CD14-positive monocyte (primary cell): ENCODE measurements around the gene ALOX5. TPM values are rescaled to one million over a fixed set of nuclear protein-coding genes. Genes with fewer than 3 reads are reported as not detected.

Experiments
- DNase-seq, 3 donors: peaks; one replicate each; pipeline ENCODE4 v3.0.0-alpha.2; 2011 to 2022
- H2AFZ ChIP-seq: 2 replicates; pipeline ENCODE4 v1.6.0; 2012; ENCODE audit warnings: mild to moderate bottlenecking, low read depth, low read length, inconsistent platforms; ENCODE audit not compliant: insufficient read depth, poor library complexity, severe bottlenecking
- H3K27ac ChIP-seq, 2 donors: 1 replicate in 1 of 2; 2 replicates in 1 of 2; pipeline ENCODE4 v1.5.1; 2012 to 2013; ENCODE audit warnings: low read length in 2 of 2, control low read depth in 1 of 2, inconsistent platforms in 1 of 2, low read depth in 1 of 2, mild to moderate bottlenecking in 1 of 2
- H3K27me3 ChIP-seq, 2 donors: one replicate each; pipeline versions ENCODE4 v1.6.0 to v1.6.1; 2011 to 2013; ENCODE audit warnings: low read length in 2 of 2; ENCODE audit not compliant: control insufficient read depth in 2 of 2, insufficient read depth in 2 of 2
- H3K36me3 ChIP-seq, 2 donors: replicated peaks in 1 of 2; 1 replicate in 1 of 2; 2 replicates in 1 of 2; pipeline versions ENCODE4 v1.5.1 to v1.6.1; 2012 to 2013; ENCODE audit warnings: low read length in 2 of 2, control low read depth in 1 of 2, inconsistent platforms in 1 of 2, mild to moderate bottlenecking in 1 of 2; ENCODE audit not compliant: insufficient read depth in 2 of 2, control insufficient read depth in 1 of 2
- H3K4me1 ChIP-seq, 2 donors: 1 replicate in 1 of 2; 2 replicates in 1 of 2; pipeline versions ENCODE4 v1.5.1 to v1.6.1; 2012 to 2013; ENCODE audit warnings: low read length in 2 of 2, control low read depth in 1 of 2, inconsistent platforms in 1 of 2, mild to moderate bottlenecking in 1 of 2, moderate library complexity in 1 of 2; ENCODE audit not compliant: insufficient read depth in 2 of 2, control insufficient read depth in 1 of 2
- H3K4me2 ChIP-seq: replicated peaks from 2 replicates; pipeline ENCODE3; 2012; ENCODE audit warnings: low read length, moderate library complexity, mild to moderate bottlenecking; ENCODE audit not compliant: poor library complexity, severe bottlenecking; ENCODE audit errors: extremely low read depth
- H3K4me3 ChIP-seq, 3 experiments: fragments of 200-600 bp in 1 of 3; sonication (generic) in 1 of 3; replicated peaks in 1 of 3; 1 replicate in 2 of 3; 2 replicates in 1 of 3; pipeline ENCODE4 v1.5.1; 2011 to 2013; ENCODE audit warnings: low read length in 3 of 3, mild to moderate bottlenecking in 3 of 3, control low read depth in 2 of 3, low read depth in 2 of 3, inconsistent platforms in 1 of 3, moderate library complexity in 1 of 3
- H3K79me2 ChIP-seq: 2 replicates; pipeline ENCODE4 v1.6.0; 2012; ENCODE audit warnings: mild to moderate bottlenecking, control low read depth, inconsistent platforms, low read length, moderate library complexity; ENCODE audit not compliant: insufficient read depth
- H3K9ac ChIP-seq: 2 replicates; pipeline ENCODE4 v1.6.0; 2017; ENCODE audit warnings: low read length, mild to moderate bottlenecking; ENCODE audit not compliant: insufficient read depth, poor library complexity, severe bottlenecking
- H3K9me3 ChIP-seq, 2 donors: replicated peaks in 1 of 2; 1 replicate in 1 of 2; 2 replicates in 1 of 2; pipeline versions ENCODE4 v1.5.1 to v1.6.1; 2012 to 2013; ENCODE audit warnings: low read length in 2 of 2, control low read depth in 1 of 2; ENCODE audit not compliant: control insufficient read depth in 1 of 2, insufficient read depth in 1 of 2
- H4K20me1 ChIP-seq: 2 replicates; pipeline ENCODE4 v1.6.0; 2012; ENCODE audit warnings: mild to moderate bottlenecking, low read length, control low read depth, moderate library complexity; ENCODE audit not compliant: insufficient read depth
- H3K27ac Mint-ChIP-seq, 7 donors: one replicate each; pipeline ENCODE4 v1.8.0; 2020; ENCODE audit warnings: mild to moderate bottlenecking in 7 of 7, mixed read lengths in 7 of 7, moderate library complexity in 6 of 7, inconsistent platforms in 2 of 7
- H3K27me3 Mint-ChIP-seq, 3 donors: one replicate each; pipeline ENCODE4 v1.8.0; 2021 to 2022; ENCODE audit warnings: low read depth in 3 of 3, mild to moderate bottlenecking in 3 of 3, mixed read lengths in 3 of 3, moderate library complexity in 3 of 3, inconsistent platforms in 1 of 3
- H3K36me3 Mint-ChIP-seq, 2 donors: one replicate each; pipeline ENCODE4 v1.8.0; 2020; ENCODE audit warnings: mixed read lengths in 2 of 2, inconsistent platforms in 1 of 2, mild to moderate bottlenecking in 1 of 2
- H3K4me1 Mint-ChIP-seq: one replicate; pipeline ENCODE4 v1.8.0; 2020; ENCODE audit warnings: mild to moderate bottlenecking, mixed read lengths
- H3K4me3 Mint-ChIP-seq, 2 donors: one replicate each; pipeline ENCODE4 v1.8.0; 2020; ENCODE audit warnings: mild to moderate bottlenecking in 2 of 2, mixed read lengths in 2 of 2, moderate library complexity in 1 of 2
- H3K9me3 Mint-ChIP-seq, 7 donors: one replicate each; pipeline ENCODE4 v1.8.0; 2020 to 2022; ENCODE audit warnings: mixed read lengths in 7 of 7, mild to moderate bottlenecking in 6 of 7, moderate library complexity in 6 of 7, inconsistent platforms in 2 of 7
- CTCF ChIP-seq: fragments of 200-600 bp; IDR thresholded peaks from one replicate; pipeline ENCODE4 v1.8.0; 2022; ENCODE audit warnings: antibody characterized with exemption, mild to moderate bottlenecking
- WGBS: methylation state at CpG from one replicate; pipeline ENCODE4 v1.1.5; 2013; ENCODE audit warnings: missing lambda C conversion rate; ENCODE audit not compliant: insufficient coverage; 5-methylcytosine and 5-hydroxymethylcytosine counted together
- intact Hi-C, 2 donors: fragments of 100-400 bp; cut with micrococcal nuclease; formaldehyde crosslinking; loops; one replicate each; pipeline versions ENCODE4 v1.15.0 to v1.15.1; 2023
- polyA plus RNA-seq, 3 donors: library from polyadenylated mRNA; depleted of rRNA in 1 of 3; unstranded in 2 of 3; stranded (reverse) in 1 of 3; fragments of 300-500 nt in 2 of 3; fragments of >200 nt in 1 of 3; fragmentation: Illumina TruSeq in 2 of 3; gene quantifications; 1 replicate in 2 of 3; 2 replicates in 1 of 3; pipeline ENCODE4 v1.2.3, GENCODE V29; 2012 to 2021

Gene ALOX5
- polyA plus RNA-seq, 3 donors: 223 to 918 (median 272) TPM

GRCh38 chr10:45372251-45372951, 1.6 kb upstream of the ALOX5 start:
- Histone ChIP-seq H3K4me1 (peaks cover 42 to 50% of the 10 kb centered on the region in 2 donors), H2AFZ (no peak overlapping the region), H3K9ac (no peak overlapping the region), H3K27ac (no peak overlapping the region), H3K36me3 (no peaks in the 10 kb centered on the region), H3K79me2 (peaks cover 28% of the 10 kb centered on the region), H3K9me3 (no peaks in the 10 kb centered on the region), H4K20me1 (peaks cover 8% of the 10 kb centered on the region), H3K4me3 (no peak overlapping the region), H3K4me2 (no peak overlapping the region), H3K27me3 (peaks cover 15 to 17% of the 10 kb centered on the region in 2 donors)
- DNase-seq: no peak
- H3K4me3 Mint-ChIP-seq: peak overlapping the region in 1 of 2 donors; percentile 90
- H3K4me1 Mint-ChIP-seq: peaks cover 48% of the 10 kb centered on the region
- peaks cover 20 to 21% (median 21%) of the 10 kb centered on the region in 3 donors for H3K27me3 Mint-ChIP-seq
- H3K9me3 Mint-ChIP-seq: peaks cover 0 to 3% (median 1%) of the 10 kb centered on the region in 7 donors
- peaks cover 10 to 16% of the 10 kb centered on the region in 2 donors for H3K36me3 Mint-ChIP-seq
- WGBS: no CpG with 5 or more reads among the region's 9 CpGs
- intact Hi-C loops: loop anchor here (5.0 to 10.0 kb wide), 4 partner anchors 35 to 408 kb away; no protein-coding TSS in a partner anchor
- no peak for TF ChIP-seq CTCF
- no peak overlapping the region for H3K27ac Mint-ChIP-seq

GRCh38 chr10:45373003-45373575, 927 bp upstream of the ALOX5 start:
- H3K4me1 ChIP-seq: peaks cover 49 to 57% of the 10 kb centered on the region in 2 donors
- peaks cover 17 to 20% of the 10 kb centered on the region in 2 donors for H3K36me3 Mint-ChIP-seq
- peak overlapping the region in 1 of 2 donors; percentile 46 for H3K27ac ChIP-seq
- peak overlapping the region; percentile 90 to 91 for H3K4me3 Mint-ChIP-seq
- peaks cover 18 to 21% (median 21%) of the 10 kb centered on the region in 3 donors for H3K27me3 Mint-ChIP-seq
- peaks cover 15 to 17% of the 10 kb centered on the region in 2 donors for H3K27me3 ChIP-seq
- H3K4me1 Mint-ChIP-seq: peaks cover 55% of the 10 kb centered on the region
- H3K9me3 Mint-ChIP-seq: peaks cover 0 to 3% (median 0%) of the 10 kb centered on the region in 7 donors
- under 1% methylated on average over 32 of the region's 32 CpGs for WGBS
- H3K4me2 ChIP-seq: peak overlapping the region; percentile 94
- H4K20me1 ChIP-seq: peaks cover 8% of the 10 kb centered on the region
- peak overlapping the region; percentile 39 for H3K9ac ChIP-seq
- peak overlapping the region; percentile 3 to 90 (median 81) for H3K4me3 ChIP-seq
- no peak for TF ChIP-seq CTCF
- no peak for DNase-seq
- intact Hi-C loops: loop anchor here (5.0 to 10.0 kb wide), 4 partner anchors 34 to 408 kb away; no protein-coding TSS in a partner anchor
- no peaks in the 10 kb centered on the region for H3K36me3 ChIP-seq
- H2AFZ ChIP-seq: peak overlapping the region; percentile 85
- peak overlapping the region in 3 of 7 donors; percentile 70 to 99 (median 84) for H3K27ac Mint-ChIP-seq
- H3K9me3 ChIP-seq: no peaks in the 10 kb centered on the region
- peaks cover 35% of the 10 kb centered on the region for H3K79me2 ChIP-seq
